B cell (primary cell): ENCODE data around the gene ATP10B. TPM values are rescaled to one million over a fixed set of nuclear protein-coding genes. Genes with fewer than 3 reads are reported as not detected.
"Not testable (repeated sequence)": the region's sequence is repeated elsewhere in the genome, so short reads cannot be mapped to it uniquely, and the experiment has no call there.

Experiments used
- ATAC-seq: fragments of 200-7000 bp; cut with Tn5 transposase; one replicate; pipeline ENCODE4 v1.10.0; 2021; ENCODE audit warnings: low read depth, mild to moderate bottlenecking, moderate number of reproducible peaks, moderate library complexity
- CTCF ChIA-PET: fragments of 350-600 bp; sonication (Branson Sonifier 250); formaldehyde crosslinking; loops from one replicate; lab custom pipeline; 2021; ENCODE audit warnings: antibody characterized with exemption, inconsistent platforms; lab: Charles Lee
- POLR2A ChIA-PET: fragments of 350-600 bp; sonication (Branson Sonifier 250); formaldehyde crosslinking; loops from one replicate; lab custom pipeline; 2021; ENCODE audit warnings: antibody characterized with exemption; lab: Charles Lee
- DNase-seq: peaks from one replicate; pipeline ENCODE4 v3.0.0; 2013
- H2AFZ ChIP-seq: 2 replicates; pipeline ENCODE4 v1.6.1; 2012; ENCODE audit warnings: mild to moderate bottlenecking, low read depth, low read length; ENCODE audit not compliant: insufficient read depth, poor library complexity, severe bottlenecking
- H3K27ac ChIP-seq, 2 donors: 1 replicate in 1 of 2; 2 replicates in 1 of 2; pipeline ENCODE4 v1.5.1; 2012 to 2013; ENCODE audit warnings: low read length in 2 of 2, mild to moderate bottlenecking in 2 of 2, moderate library complexity in 1 of 2
- H3K27me3 ChIP-seq, 4 experiments: fragments of 200-600 bp in 1 of 4; sonication (generic) in 1 of 4; replicated peaks in 1 of 4; 1 replicate in 2 of 4; 2 replicates in 2 of 4; pipeline versions ENCODE4 v1.6.1 to v1.7.0; 2013 to 2016; ENCODE audit warnings: low read length in 3 of 4, mild to moderate bottlenecking in 2 of 4, mixed read lengths in 1 of 4, moderate library complexity in 1 of 4; ENCODE audit not compliant: insufficient read depth in 4 of 4, control insufficient read depth in 3 of 4; ENCODE audit errors: control extremely low read depth in 1 of 4
- H3K36me3 ChIP-seq, 2 experiments: replicated peaks in 1 of 2; 1 replicate in 1 of 2; 2 replicates in 1 of 2; pipeline versions ENCODE4 v1.6.1 to v1.7.1; 2013; ENCODE audit warnings: low read length in 1 of 2; ENCODE audit not compliant: insufficient read depth in 2 of 2, control insufficient read depth in 1 of 2; ENCODE audit errors: control extremely low read depth in 1 of 2, extremely low read depth in 1 of 2
- H3K4me1 ChIP-seq, 2 donors: fragments of 200-600 bp in 1 of 2; sonication (generic) in 1 of 2; 1 replicate in 1 of 2; 2 replicates in 1 of 2; pipeline versions ENCODE4 v1.5.1 to v1.6.1; 2013 to 2017; ENCODE audit warnings: low read length in 2 of 2; ENCODE audit not compliant: control insufficient read depth in 2 of 2, insufficient read depth in 2 of 2
- H3K4me2 ChIP-seq: replicated peaks from 2 replicates; pipeline ENCODE3; 2012; ENCODE audit warnings: mild to moderate bottlenecking, low read depth, low read length; ENCODE audit not compliant: poor library complexity, severe bottlenecking
- H3K4me3 ChIP-seq, 5 experiments: fragments of 200-600 bp in 1 of 5; sonication (generic) in 1 of 5; 1 replicate in 3 of 5; 2 replicates in 2 of 5; pipeline versions ENCODE4 v1.5.1 to v1.7.0; 2011 to 2016; ENCODE audit warnings: low read length in 4 of 5, mild to moderate bottlenecking in 4 of 5, low read depth in 2 of 5, control low read depth in 1 of 5, moderate library complexity in 1 of 5; ENCODE audit not compliant: insufficient read depth in 1 of 5; ENCODE audit errors: control extremely low read depth in 1 of 5, extremely low read depth in 1 of 5
- H3K79me2 ChIP-seq: fragments of 200-600 bp; sonication (generic); one replicate; pipeline ENCODE4 v1.6.0; 2016; ENCODE audit warnings: low read length; ENCODE audit not compliant: control insufficient read depth, insufficient read depth
- H3K9ac ChIP-seq: fragments of 200-600 bp; sonication (generic); 2 replicates; pipeline ENCODE4 v1.6.1; 2017; ENCODE audit warnings: mild to moderate bottlenecking, low read length, moderate library complexity
- H3K9me3 ChIP-seq, 3 donors: one replicate each; pipeline versions ENCODE4 v1.6.1 to v1.7.1; 2013; ENCODE audit warnings: low read length in 2 of 3; ENCODE audit not compliant: control insufficient read depth in 2 of 3, insufficient read depth in 1 of 3; ENCODE audit errors: control extremely low read depth in 1 of 3
- H4K20me1 ChIP-seq: 2 replicates; pipeline ENCODE4 v1.6.0; 2012; ENCODE audit warnings: mild to moderate bottlenecking, low read length; ENCODE audit not compliant: insufficient read depth, control insufficient read depth, poor library complexity, severe bottlenecking
- H3K27ac Mint-ChIP-seq: one replicate; pipeline ENCODE4 v1.8.0; 2021; ENCODE audit warnings: mixed read lengths
- H3K27me3 Mint-ChIP-seq: one replicate; pipeline ENCODE4 v1.8.0; 2021; ENCODE audit warnings: mixed read lengths
- H3K4me1 Mint-ChIP-seq: one replicate; pipeline ENCODE4 v1.8.0; 2021; ENCODE audit warnings: mixed read lengths
- H3K4me3 Mint-ChIP-seq: one replicate; pipeline ENCODE4 v1.8.0; 2021; ENCODE audit warnings: mixed read lengths
- H3K9me3 Mint-ChIP-seq: one replicate; pipeline ENCODE4 v1.8.0; 2022; ENCODE audit warnings: mixed read lengths; ENCODE audit not compliant: insufficient read depth
- EZH2 ChIP-seq: IDR thresholded peaks from 2 replicates; pipeline ENCODE4 v1.6.1; 2012; ENCODE audit warnings: borderline replicate concordance, low read depth, mild to moderate bottlenecking, moderate library complexity, low read length; ENCODE audit not compliant: insufficient read depth, poor library complexity, severe bottlenecking
- WGBS: methylation state at CpG from one replicate; pipeline ENCODE4 v1.1.5; 2013; ENCODE audit warnings: missing lambda C conversion rate; ENCODE audit not compliant: insufficient coverage; 5-methylcytosine and 5-hydroxymethylcytosine counted together
- intact Hi-C: fragments of 100-400 bp; cut with micrococcal nuclease; formaldehyde crosslinking; loops from one replicate; pipeline ENCODE4 v1.10.0; 2022
- polyA plus RNA-seq: library from polyadenylated mRNA; depleted of rRNA; stranded (reverse); fragments of >200 nt; gene quantifications from 2 replicates; pipeline ENCODE4 v1.2.3, GENCODE V29; 2012
- total RNA-seq, 2 donors: library from RNA; stranded (reverse); fragments of 120-200 nt in 1 of 2; gene quantifications; 1 replicate in 1 of 2; 2 replicates in 1 of 2; pipeline versions ENCODE4 v1.2.3 to v1.2.4, GENCODE V29; 2013 to 2022
- TF ChIP-seq, protein P1 (sequence below): fragments of 200-600 bp; IDR thresholded peaks from one replicate; pipeline ENCODE4 v1.8.0; 2022; ENCODE audit warnings: antibody characterized with exemption, mild to moderate bottlenecking

The ATP10B gene
- total and polyA plus RNA-seq, 2 donors (not counting 1 experiment from before 2014, with no cell fraction given) = not detected

DNA sequence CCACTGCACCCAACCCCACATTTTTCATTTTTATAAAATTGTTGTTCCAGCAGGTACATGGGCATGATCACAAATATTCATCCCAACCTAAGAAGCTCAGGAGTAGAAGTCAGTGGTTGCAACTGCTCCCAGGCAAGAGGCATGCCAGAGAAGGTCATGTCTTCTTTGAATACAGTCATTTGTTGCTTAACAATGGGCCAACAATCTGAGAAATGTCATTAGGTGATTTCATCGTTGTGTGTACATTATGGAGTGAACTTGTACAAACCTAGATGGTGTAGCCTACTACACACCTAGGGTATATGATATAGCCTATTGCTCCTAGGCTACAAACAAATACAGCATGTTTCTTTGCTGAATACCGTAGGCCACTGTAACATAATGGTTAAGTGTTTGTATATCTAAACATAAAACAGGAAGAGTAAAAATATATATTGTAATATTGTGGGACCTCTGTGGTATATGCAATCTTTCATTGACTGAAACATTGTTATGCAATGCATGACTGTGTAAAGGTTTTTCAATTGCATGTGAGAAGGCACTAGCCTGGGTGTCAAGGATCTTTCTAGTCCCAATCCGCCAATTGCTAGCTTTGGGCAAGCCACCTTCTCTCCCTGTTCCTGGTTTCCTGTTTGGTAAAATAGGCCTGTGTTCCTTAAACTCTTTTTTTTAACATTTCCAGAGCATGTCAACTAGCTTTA, 27.6 kb downstream of the ATP10B start:
- no peak overlapping the region for H3K27ac Mint-ChIP-seq
- intact Hi-C loops = no loop called here
- H3K27me3 Mint-ChIP-seq = no peaks in the 10 kb centered on the region
- CTCF ChIA-PET = no interaction called here
- Histone ChIP-seq H3K9ac (no peak overlapping the region), H4K20me1 (no peaks in the 10 kb centered on the region), H3K27ac (no peak overlapping the region), H3K27me3 (no peaks in the 10 kb centered on the region), H3K4me2 (no peak overlapping the region), H3K79me2 (no peaks in the 10 kb centered on the region), H2AFZ (no peak overlapping the region), H3K4me1 (no peaks in the 10 kb centered on the region), H3K9me3 (peaks cover 0 to 4% (median 0%) of the 10 kb centered on the region in 3 donors), H3K36me3 (no peaks in the 10 kb centered on the region), H3K4me3 (no peak overlapping the region)
- POLR2A ChIA-PET = no interaction called here
- H3K4me1 Mint-ChIP-seq = no peaks in the 10 kb centered on the region
- ATAC-seq (no peak), DNase-seq (no peak)
- 100% methylated on average over 1 of the region's 3 CpGs for WGBS
- TF ChIP-seq EZH2 = no peak
- TF ChIP-seq, protein P1, sequence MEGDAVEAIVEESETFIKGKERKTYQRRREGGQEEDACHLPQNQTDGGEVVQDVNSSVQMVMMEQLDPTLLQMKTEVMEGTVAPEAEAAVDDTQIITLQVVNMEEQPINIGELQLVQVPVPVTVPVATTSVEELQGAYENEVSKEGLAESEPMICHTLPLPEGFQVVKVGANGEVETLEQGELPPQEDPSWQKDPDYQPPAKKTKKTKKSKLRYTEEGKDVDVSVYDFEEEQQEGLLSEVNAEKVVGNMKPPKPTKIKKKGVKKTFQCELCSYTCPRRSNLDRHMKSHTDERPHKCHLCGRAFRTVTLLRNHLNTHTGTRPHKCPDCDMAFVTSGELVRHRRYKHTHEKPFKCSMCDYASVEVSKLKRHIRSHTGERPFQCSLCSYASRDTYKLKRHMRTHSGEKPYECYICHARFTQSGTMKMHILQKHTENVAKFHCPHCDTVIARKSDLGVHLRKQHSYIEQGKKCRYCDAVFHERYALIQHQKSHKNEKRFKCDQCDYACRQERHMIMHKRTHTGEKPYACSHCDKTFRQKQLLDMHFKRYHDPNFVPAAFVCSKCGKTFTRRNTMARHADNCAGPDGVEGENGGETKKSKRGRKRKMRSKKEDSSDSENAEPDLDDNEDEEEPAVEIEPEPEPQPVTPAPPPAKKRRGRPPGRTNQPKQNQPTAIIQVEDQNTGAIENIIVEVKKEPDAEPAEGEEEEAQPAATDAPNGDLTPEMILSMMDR = no peak
- H3K4me3 Mint-ChIP-seq = no peak overlapping the region
- H3K9me3 Mint-ChIP-seq = peaks cover 16% of the 10 kb centered on the region

DNA sequence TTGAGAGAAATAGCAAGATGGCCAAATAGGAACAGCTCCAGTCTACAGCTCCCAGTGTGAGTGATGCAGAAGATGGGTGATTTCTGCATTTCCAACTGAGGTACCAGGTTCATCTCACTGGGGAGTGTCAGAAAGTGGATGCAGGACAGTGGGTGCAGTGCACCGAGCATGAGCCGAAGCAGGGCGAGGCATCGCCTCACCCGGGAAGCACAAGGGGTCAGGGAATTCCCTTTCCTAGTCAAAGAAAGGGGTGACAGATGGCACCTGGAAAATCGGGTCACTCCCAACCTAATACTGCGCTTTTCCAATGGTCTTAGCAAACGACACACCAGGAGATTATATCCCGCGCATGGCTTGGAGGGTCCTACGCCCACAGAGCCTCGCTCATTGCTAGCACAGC, 39.0 kb downstream of the ATP10B start:
- H3K4me3 Mint-ChIP-seq, intact Hi-C loops, CTCF ChIA-PET, H3K27ac Mint-ChIP-seq, H2AFZ ChIP-seq, ATAC-seq, H3K4me1 ChIP-seq, H4K20me1 ChIP-seq, H3K9ac ChIP-seq, H3K9me3 Mint-ChIP-seq, H3K27me3 ChIP-seq, H3K79me2 ChIP-seq, H3K36me3 ChIP-seq, POLR2A ChIA-PET, H3K4me3 ChIP-seq, H3K9me3 ChIP-seq, H3K4me2 ChIP-seq, H3K27ac ChIP-seq, H3K4me1 Mint-ChIP-seq, DNase-seq: not testable (repeated sequence)
- peaks cover 18% of the 10 kb centered on the region for H3K27me3 Mint-ChIP-seq
- 100% methylated on average over 3 of the region's 12 CpGs for WGBS
